Prostate gland (tissue), 2 donors: ENCODE results near the gene CNTNAP2. TPM values are rescaled to one million over a fixed set of nuclear protein-coding genes. Genes with fewer than 3 reads are reported as not detected.

Experiments used
- DNase-seq: peaks from one replicate; pipeline ENCODE4 v3.0.0-alpha.2; 2019; ENCODE audit warnings: low spot score
- H3K27ac ChIP-seq, 2 donors: fragments of 200-600 bp; sonication (generic); 2 replicates each; pipeline ENCODE4 v1.5.1; 2017 to 2019
- H3K27me3 ChIP-seq: fragments of 200-600 bp; sonication (generic); replicated peaks from 2 replicates; pipeline ENCODE4 v1.5.1; 2019; ENCODE audit not compliant: insufficient read depth
- H3K36me3 ChIP-seq, 2 donors: fragments of 200-600 bp; sonication (generic); 1 replicate in 1 of 2; 2 replicates in 1 of 2; pipeline versions ENCODE4 v1.5.1 to v1.8.1; 2017 to 2019
- H3K4me1 ChIP-seq: fragments of 200-600 bp; sonication (generic); replicated peaks from 2 replicates; pipeline ENCODE4 v1.5.1; 2019
- H3K4me3 ChIP-seq, 2 donors: fragments of 200-600 bp; sonication (generic); 2 replicates each; pipeline ENCODE4 v1.5.1; 2017 to 2019
- H3K9me3 ChIP-seq: fragments of 200-600 bp; sonication (generic); 2 replicates; pipeline ENCODE4 v1.5.1; 2017
- POLR2A ChIP-seq: fragments of 450-650 bp; IDR thresholded peaks from one replicate; pipeline ENCODE4 v1.6.1; 2016; ENCODE audit warnings: antibody characterized with exemption, mild to moderate bottlenecking
- POLR2AphosphoS5 ChIP-seq: sonication (generic); formaldehyde crosslinking; IDR thresholded peaks from one replicate; pipeline ENCODE4 v1.6.1; 2017; ENCODE audit warnings: antibody characterized with exemption
- WGBS: methylation state at CpG from one replicate; pipeline ENCODE4 v1.1.5; 2018; 5-methylcytosine and 5-hydroxymethylcytosine counted together
- intact Hi-C: fragments of 100-400 bp; cut with DNase I; formaldehyde crosslinking; loops from one replicate; pipeline ENCODE4 v1.14.2; 2022
- total RNA-seq, 2 donors: library from RNA; depleted of rRNA; stranded (reverse); fragments of >200 nt; gene quantifications; one replicate each; pipeline ENCODE4 v1.1.0, GENCODE V29; 2016
- TF ChIP-seq, protein P1 (sequence below), 4 experiments: fragments of 200-600 bp in 2 of 4; fragments of 450-650 bp in 2 of 4; sonication (generic) in 2 of 4; IDR thresholded peaks; 1 replicate in 3 of 4; 2 replicates in 1 of 4; pipeline ENCODE4 v1.5.1; 2016 to 2019; ENCODE audit warnings: antibody characterized with exemption in 4 of 4, mild to moderate bottlenecking in 2 of 4, moderate library complexity in 2 of 4

The CNTNAP2 gene
- total RNA-seq, 2 donors from 2014 or later = 10.6 to 43.7 TPM

DNA sequence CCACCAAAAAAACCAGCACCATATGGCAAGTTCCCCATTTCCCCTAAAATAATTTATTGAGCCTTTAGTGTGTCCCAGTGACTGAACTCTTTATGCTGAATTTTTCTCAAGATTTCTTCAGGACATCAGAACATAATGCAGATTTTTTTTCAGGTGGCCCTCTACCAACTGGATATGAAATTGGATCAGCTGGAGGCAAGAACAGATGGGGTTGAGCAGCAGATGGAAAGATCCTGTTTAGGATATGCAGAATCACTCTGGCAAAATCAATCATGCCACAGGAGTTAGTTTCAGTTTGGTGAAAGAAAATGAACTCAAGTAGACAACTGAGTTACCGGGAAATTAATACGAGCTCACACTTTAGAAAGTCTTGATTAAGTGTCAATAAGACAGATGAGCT lies 1712.4 kb downstream of the CNTNAP2 start:
- H3K4me3 ChIP-seq = no peak overlapping the region
- no peaks in the 10 kb centered on the region for H3K9me3 ChIP-seq
- H3K27ac ChIP-seq = no peak overlapping the region
- TF ChIP-seq POLR2AphosphoS5 = no peak
- TF ChIP-seq, protein P1, sequence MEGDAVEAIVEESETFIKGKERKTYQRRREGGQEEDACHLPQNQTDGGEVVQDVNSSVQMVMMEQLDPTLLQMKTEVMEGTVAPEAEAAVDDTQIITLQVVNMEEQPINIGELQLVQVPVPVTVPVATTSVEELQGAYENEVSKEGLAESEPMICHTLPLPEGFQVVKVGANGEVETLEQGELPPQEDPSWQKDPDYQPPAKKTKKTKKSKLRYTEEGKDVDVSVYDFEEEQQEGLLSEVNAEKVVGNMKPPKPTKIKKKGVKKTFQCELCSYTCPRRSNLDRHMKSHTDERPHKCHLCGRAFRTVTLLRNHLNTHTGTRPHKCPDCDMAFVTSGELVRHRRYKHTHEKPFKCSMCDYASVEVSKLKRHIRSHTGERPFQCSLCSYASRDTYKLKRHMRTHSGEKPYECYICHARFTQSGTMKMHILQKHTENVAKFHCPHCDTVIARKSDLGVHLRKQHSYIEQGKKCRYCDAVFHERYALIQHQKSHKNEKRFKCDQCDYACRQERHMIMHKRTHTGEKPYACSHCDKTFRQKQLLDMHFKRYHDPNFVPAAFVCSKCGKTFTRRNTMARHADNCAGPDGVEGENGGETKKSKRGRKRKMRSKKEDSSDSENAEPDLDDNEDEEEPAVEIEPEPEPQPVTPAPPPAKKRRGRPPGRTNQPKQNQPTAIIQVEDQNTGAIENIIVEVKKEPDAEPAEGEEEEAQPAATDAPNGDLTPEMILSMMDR (IDR thresholded peaks at IDR 0.05) = no peak
- TF ChIP-seq POLR2A = no peak
- intact Hi-C loops = no loop called here
- no peaks in the 10 kb centered on the region for H3K4me1 ChIP-seq
- H3K36me3 ChIP-seq = no peaks in the 10 kb centered on the region
- DNase-seq = no peak
- H3K27me3 ChIP-seq = no peaks in the 10 kb centered on the region
- WGBS = 95% methylated on average over 2 of the region's 2 CpGs

DNA sequence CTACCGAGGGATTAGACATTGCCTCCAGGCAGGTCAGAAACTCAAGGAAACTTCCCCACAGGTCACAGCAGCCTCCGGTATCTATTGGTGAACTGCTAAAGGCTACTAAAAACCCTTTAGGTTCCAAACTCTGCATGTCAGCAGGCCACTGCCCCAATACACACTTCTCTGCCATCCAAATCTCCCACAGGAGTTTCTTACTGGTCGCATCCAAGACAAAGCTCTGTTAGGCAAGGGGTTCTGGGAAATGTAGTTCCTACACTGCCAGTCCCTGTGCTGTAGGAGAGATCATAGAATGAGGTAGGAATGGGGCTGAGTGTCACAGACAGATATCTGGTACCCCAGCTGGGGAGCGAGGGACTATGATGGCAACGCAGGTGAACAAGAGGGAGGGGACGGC lies 1717.0 kb downstream of the CNTNAP2 start:
- Histone ChIP-seq H3K27ac (no peak overlapping the region), H3K36me3 (no peaks in the 10 kb centered on the region), H3K9me3 (no peaks in the 10 kb centered on the region), H3K4me3 (no peak overlapping the region), H3K4me1 (no peaks in the 10 kb centered on the region), H3K27me3 (no peaks in the 10 kb centered on the region)
- intact Hi-C loops = no loop called here
- DNase-seq = no peak
- TF ChIP-seq POLR2A (no peak), POLR2AphosphoS5 (no peak)
- TF ChIP-seq, protein P1 (IDR thresholded peaks at IDR 0.05) = no peak
- 70% methylated on average over 6 of the region's 6 CpGs for WGBS

DNA sequence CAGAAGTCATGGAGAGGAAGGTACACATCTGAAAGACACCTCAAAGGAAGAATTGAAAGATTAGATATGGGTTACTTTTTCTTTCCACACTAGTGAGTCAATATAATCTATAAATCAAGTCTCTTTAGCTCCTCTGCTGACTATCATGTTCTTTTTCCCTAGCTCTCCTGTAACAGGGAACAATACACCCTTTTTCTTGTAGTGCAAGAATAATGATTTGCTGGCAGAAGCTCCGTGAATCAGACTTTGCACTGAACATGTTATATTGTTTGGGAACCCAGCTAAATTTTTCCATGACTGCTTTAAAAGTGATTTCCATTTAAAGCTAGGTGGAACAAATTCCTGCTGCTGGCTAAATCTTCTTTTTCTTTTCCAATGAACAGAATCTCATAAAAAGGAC lies 1717.4 kb downstream of the CNTNAP2 start:
- no peaks in the 10 kb centered on the region for H3K27me3 ChIP-seq
- no peaks in the 10 kb centered on the region for H3K4me1 ChIP-seq
- no peak for DNase-seq
- H3K36me3 ChIP-seq = no peaks in the 10 kb centered on the region
- intact Hi-C loops = no loop called here
- TF ChIP-seq, protein P1 (IDR thresholded peaks at IDR 0.05) = no peak
- TF ChIP-seq POLR2A (no peak), POLR2AphosphoS5 (no peak)
- no peak overlapping the region for H3K4me3 ChIP-seq
- 19% methylated on average over 1 of the region's 1 CpG for whole genome bisulfite sequencing
- no peaks in the 10 kb centered on the region for H3K9me3 ChIP-seq
- H3K27ac ChIP-seq = no peak overlapping the region

DNA sequence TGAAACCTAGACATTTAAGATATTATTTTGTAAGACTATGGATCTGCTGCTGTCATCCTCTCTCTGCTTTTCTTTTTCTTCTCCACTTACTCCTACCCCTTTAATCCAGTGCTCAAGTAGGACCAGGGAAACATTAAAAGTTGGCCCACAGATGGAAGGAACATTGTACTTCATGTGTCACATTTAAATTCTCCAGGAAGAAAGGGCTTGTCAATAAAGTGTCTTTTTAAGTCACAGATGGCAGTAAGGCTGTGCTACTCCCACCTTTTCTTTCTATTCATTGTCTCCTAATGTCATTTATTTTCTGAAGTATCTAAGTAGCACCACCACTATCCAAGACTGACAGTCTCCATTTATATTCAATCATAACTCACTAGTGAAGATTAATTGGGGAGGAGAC lies 1736.2 kb downstream of the CNTNAP2 start:
- TF ChIP-seq POLR2A (no peak), POLR2AphosphoS5 (no peak)
- TF ChIP-seq, protein P1 (IDR thresholded peaks at IDR 0.05) = no peak
- no peaks in the 10 kb centered on the region for H3K9me3 ChIP-seq
- no peaks in the 10 kb centered on the region for H3K27me3 ChIP-seq
- intact Hi-C loops = no loop called here
- no peak for DNase-seq
- no peaks in the 10 kb centered on the region for H3K36me3 ChIP-seq
- no peaks in the 10 kb centered on the region for H3K4me1 ChIP-seq
- H3K4me3 ChIP-seq = no peak overlapping the region
- no peak overlapping the region for H3K27ac ChIP-seq

DNA sequence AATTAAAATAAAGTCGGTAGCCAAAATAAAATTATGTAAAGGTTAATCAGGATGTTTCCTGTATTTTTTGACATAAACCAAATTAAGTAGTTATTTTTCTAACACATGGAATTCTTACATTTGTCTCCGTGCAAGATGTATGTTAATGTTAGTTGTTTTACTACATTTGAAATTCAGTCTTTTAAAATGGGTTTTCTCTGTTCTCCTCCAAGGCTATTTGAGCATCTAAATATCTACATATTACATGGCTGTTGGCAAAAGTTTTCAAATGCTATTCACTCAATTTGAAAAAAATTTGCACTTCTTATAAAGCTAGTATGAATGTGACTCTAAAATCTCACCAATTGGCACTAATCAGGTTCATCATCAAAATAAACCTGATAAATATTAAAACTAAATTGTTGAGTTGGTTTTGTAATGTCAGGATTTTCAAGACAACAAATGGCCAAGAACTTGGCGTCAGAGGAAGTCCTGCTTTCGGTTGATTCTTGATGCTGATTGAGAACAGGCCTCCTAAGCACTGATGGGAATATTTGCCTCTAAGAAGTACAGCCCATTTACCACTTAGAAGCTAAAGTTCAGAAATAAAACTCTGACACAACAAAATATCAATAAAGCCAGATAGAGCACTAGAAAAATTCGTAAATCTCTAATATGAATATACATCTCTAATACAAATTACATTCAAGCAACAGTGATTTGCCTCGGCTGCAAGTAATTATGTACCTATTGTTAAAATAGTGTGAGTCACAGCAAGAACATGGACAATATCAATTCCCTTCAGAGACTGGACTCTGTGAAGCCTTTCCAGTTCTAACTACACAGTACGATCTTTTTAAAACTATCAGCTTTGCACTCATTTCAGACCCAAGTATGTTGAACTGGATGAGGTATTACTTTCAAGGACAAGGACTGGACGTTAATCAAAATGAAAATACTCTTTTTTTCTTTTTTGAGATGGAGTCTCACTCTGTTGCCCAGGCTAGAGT lies 1740.8 kb downstream of the CNTNAP2 start:
- DNase-seq = no peak
- Histone ChIP-seq H3K9me3 (no peaks in the 10 kb centered on the region), H3K27ac (no peak overlapping the region), H3K4me1 (no peaks in the 10 kb centered on the region), H3K36me3 (no peaks in the 10 kb centered on the region), H3K27me3 (no peaks in the 10 kb centered on the region), H3K4me3 (no peak overlapping the region)
- 88% methylated on average over 8 of the region's 8 CpGs for WGBS
- intact Hi-C loops = no loop called here
- TF ChIP-seq, protein P1 (IDR thresholded peaks at IDR 0.05) = no peak
- TF ChIP-seq POLR2A = no peak
- TF ChIP-seq POLR2AphosphoS5 = no peak
